ENCODE data around the gene TMEM131.

TMEM131 gene

DNA sequence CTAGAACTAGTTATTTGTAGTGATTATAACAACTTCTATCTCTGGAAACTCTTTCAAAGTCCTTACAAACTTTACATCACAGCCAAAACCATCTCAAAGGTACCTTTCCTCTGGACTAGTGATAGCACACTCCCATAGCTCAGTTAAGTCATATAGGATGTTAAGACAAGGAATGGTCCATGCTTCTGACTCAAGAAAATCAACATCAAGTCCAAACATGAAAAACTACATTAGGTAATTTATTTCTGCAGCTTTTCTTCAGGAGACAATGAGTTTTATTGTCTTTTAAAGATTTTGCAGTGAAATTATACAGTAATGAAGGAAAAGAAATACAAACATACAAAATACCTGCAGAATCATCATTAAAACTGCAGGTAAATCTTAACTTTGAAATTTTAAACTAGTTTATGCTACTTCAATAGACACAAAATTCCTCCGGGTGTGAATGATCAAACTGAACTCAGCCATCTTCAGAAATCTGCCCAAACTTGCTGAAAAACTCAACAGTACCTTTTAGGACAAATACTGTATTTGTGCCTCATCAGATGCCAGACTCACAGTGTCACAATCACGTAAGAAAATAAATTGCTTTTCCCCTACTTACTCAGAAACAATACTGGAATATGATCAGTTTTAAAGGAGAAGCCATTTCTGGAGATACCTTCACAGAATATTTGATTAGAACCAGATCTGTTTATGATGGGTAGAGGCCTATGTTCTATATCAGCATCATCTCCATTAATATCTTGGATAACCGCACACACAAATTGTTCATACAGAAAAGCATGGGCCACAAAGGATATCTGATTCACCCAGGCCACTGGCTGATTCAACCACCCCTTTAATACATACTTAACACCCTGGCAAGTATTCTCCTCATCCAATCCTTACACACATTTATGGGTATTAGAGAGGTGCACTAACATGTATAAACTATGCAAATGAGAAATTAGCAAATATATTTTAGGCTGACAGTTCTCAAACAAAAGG, 2.6 kb downstream of the TMEM131 start:
- no peak for DNase-seq (ENCODE audit: low read depth)

DNA sequence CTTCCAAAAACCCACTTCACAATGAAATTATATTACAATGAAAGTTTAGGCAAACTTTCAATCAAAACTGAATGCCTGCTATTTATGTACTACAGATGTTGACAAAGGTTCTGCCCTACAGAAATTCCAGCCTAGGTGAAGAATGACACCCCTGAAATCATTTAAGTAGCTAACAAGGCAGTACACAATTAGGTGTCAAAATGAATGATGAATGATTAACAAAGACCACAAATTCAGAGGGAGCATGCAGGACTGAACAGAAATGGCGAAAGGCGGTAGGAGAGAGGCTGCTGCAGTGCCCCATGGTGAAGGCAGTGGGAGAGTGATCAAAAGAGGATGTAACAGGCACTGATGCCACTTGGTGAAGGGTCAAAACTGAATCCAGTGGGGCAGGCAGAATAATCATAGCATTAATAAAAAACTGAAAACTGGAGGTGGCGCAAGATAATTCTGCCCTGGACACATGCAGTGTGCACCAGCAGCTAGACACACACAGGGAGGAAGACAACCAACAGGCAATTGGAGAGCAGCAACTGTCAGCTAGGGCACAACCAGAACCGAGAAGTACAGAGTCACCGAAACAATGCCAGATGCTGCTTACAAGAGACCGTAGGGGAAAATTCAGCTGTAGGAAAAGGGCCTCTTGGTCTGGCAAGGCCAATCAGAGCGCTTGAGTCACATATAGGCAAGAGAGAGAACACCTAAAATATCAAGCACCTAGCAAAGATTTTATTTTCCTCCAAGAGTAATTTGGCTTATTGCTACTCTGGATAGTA, 4.5 kb downstream of the TMEM131 start:
- DNase-seq (ENCODE audit: low read depth): no peak

DNA sequence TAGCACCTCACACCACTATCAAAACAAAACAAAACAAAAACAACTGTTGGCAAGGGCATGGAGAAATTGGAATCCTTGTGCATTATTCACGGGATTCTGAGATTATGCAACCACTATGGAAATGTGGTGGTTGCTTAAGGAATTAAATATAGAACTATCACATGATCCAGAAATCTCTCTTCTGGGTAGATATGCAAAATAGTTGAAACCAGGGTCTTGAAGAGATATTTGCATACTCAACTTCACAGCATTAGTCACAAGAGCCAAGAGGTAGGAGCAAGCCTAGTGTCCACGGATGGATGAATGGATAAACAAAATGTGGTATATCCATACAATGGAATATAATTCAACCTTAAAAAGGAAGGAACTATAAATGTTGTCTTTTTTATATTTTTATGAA, 7.0 kb downstream of the TMEM131 start:
- no peak for DNase-seq (ENCODE audit: low read depth)

DNA sequence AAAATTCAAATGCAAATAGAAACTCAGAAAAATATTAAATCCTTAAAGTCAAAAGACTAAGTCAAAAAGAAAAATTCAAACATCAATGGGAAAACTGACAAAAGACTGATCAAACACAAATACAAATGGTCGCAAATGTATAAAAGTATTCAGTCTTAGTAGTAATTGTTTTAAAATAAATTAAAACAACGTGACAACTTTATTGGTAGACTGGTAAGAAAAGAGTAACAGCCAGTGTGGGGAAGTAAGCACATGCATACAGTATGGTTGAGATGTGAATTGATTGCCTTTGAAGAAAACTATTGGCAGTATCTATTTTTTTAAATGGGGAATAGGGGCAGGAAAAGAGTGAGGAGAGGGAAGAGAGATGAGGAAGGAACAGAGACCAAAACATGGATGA, 9.8 kb downstream of the TMEM131 start:
- no peak for DNase-seq (ENCODE audit: low read depth)

DNA sequence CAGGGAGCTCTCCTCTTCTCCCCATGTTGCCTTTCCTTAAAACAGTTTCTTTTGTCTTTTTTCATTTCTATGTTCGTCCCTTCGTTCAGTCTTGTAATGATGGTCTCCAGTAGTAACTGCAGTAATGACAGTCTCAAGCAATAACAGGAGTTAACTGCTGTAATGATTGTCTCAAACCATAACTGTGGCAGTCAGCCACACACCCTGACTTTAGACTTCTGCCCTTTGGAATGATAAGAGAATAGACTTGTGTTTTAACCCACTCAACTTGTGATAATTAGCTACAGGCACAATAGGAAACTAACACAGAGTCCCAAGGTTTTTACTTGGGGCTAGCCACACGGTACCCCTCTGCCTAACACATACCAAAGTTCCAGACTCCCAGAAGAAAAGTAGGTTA, 12.1 kb downstream of the TMEM131 start:
- DNase-seq (ENCODE audit: low read depth): no peak

DNA sequence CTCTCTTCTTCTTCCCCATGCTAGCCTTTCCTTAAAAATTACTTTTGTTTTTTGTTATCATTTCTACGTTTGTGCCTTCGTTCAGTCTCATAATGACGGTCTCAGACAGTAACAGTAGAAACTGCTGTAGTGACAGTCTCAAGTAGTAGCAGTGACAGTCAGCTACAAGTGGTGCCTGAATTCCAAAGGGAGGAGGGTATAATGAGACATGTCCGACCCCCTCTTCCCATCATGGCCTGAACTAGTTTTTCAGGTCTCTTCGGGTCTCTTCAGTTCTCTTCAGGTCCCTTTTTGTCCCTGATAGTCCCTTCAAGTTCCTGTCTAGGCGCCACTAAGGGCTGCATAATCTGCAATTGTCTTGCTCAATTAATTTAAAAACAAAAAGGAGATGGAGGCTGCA, 12.6 kb downstream of the TMEM131 start:
- DNase-seq (ENCODE audit: low read depth): no peak

DNA sequence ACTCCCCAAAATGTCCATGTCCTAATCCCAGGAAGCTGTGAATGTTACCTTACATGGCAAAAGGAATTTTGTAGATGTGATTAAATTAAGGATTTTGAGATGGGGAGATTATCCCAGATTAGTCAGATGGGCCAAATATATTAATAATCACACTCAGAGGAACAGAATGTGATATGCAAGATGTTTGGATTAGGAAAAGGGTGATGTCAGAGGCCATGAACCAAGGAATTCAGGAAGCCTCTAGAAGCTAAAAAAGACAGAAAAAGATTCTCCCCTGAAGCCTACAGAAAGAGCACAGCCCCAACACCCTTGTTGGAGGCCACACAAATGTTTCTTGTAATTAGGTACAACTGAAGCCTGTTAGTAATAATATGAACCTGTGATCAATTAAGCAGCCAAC, 13.1 kb downstream of the TMEM131 start:
- no peak for DNase-seq (ENCODE audit: low read depth)

DNA sequence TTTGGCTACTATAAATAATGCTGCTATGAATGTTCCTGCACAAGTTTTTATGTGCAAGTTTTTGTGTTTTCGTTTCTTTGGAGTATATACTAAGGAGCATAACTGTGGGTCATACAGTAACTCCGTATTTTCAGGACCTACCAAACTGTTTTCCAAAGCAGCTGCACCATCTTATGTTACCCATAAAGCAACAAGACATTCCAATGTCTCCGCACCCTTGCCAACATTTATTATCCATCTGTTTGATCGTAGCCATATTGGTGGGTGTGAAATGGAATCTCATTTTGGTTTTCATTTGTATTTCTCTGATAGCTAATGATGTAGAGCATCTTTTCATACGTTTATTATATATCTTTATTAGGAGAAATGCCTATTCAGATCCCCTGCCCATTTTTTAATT, 13.8 kb downstream of the TMEM131 start:
- no peak for DNase-seq (ENCODE audit: low read depth)

DNA sequence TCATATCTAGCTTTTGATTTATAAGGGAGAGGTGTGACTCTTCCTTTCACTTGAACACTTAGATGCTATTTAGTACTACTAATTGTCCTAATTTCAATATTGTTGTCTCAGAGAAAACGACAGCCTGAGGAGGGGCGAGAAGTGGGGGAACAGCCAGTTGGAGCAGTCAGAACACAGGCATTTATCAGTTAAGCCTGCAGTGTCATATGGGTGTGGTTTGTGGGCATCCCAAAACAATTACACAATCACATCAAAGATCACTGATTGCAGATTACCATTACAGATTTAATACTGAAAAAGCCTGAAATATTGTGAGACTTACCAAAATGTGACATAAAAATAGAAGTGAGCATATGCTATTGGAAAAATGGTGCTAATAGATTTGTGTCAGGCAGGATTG, 15.8 kb downstream of the TMEM131 start:
- DNase-seq (ENCODE audit: low read depth): no peak

DNA sequence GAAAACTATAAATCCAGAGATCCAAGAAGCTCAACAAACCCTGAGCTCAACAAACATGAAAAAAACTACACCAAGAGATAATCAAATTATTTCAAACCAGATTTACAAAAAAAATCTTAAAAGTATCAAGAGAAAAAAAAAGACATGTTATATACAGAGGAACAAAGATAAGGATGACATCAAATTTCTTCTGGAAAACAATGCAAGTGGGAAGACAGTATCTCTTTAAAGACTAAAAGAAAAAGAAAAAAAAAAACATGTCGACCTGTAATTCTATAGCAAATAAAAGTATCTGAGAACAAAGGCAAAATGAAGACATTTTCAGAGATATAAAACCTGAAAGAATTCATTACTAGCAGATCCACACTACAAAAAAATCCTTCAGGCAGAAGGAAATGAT, 21.3 kb downstream of the TMEM131 start:
- DNase-seq (ENCODE audit: low read depth): no peak

DNA sequence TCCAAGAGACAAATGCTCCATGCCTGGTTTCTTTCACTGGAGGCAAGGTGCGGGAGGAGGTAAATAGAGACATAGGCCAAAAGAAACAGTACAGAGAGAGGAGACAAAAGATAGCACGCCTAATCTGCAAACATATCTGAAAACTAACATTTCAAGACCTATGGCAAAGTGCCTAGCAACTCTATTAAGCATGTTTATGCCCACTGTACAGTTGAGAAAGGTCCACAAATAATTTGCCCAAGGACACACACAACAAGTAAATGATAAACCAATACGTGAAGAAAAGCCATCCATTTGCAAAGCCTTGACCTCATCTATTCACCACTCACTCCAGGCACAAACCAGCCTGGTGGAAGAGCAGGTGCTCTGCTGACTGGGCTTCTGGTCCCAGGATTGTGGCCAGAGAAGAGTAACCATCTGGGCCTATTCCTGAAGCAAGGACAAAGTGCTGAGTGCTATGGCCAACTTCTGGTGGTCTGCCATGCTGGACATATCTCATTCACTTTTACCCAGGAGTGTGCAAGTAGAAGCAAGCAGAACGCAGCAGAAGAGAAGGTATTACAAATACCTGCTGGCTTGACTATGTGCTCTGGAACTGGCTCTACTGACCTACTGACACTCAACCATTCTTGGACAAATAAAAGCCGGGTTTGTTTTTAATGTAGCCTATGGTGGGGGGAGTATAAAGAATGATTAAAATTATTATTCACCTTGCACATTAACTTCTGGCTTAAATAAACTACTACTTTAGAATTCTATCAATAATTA, 25.3 kb downstream of the TMEM131 start:
- no peak for DNase-seq (ENCODE audit: low read depth)

DNA sequence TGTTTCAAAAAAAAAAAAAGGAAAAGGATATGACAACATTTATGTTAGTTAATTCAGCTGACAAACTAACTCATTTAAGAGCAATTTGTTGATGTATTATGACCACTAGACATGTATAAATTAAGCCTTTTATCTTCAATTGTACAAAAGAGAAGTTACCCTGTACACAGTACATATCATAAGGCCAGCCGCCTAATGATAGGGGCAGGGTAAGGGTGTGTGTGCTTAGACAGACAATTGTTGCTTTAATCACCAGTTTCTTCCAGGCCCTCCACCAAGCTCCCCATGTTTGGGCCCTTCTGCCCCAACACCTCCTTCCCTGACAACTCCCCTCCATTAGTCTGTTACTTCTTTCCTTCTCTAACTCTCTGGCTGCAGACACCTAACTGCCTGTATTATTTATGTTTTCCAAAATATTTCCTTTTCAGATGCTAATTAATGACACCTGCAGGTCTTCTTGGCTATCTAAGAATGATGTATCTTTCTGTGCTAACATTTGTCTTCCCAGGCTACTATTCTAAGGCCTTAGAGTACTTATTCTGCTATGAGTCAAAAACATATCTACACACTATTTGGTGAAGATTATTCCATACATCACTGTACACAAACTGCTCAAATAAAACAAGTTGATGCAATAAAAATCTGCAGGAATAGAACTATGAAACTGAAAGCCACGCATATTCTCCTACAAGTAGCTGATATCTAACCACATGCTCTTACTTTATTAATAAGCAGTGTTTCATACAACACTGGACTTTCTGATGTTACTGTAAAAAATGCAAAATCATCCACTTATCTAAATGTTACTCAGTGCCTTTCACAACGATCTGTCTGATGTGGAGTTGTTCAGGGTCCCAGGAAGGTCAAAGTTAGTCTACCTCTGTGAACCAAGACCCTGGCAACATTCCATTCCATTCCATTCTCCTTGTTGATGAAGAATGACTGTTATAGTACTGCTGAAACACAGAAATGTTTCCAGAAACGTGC, 26.4 kb downstream of the TMEM131 start:
- no peak for DNase-seq (ENCODE audit: low read depth)

DNA sequence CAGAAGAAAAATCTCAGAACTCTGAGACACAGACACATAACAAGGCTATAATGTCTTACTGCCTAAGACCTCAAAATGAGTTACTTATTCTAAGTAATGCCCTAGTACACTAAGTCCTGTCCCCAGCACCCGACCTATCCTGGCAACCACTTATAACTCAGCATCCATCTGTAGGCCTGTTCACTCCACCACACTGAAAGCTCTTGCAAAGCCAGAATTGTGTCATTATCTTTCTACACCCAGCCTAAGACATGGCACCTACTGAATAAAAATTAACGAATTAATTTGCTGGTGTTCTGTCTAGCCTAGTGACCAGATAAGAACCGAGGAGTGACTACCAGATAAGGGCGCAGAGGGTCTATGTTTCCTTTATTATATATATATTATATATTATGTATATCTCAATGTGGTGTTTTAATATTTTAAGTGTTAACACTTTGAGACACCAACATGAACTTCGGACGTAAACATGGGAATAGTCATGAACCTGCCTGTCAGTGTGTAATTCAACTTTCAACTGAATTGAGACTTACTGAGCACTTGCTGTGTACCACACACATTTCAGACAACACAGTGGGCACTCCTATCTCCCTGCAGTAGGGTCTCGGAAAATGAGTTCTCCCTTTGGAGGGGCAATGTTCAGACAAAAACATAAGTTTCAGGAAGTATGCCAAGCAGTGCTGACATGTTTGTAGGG, 27.7 kb downstream of the TMEM131 start:
- no peak for DNase-seq (ENCODE audit: low read depth)

DNA sequence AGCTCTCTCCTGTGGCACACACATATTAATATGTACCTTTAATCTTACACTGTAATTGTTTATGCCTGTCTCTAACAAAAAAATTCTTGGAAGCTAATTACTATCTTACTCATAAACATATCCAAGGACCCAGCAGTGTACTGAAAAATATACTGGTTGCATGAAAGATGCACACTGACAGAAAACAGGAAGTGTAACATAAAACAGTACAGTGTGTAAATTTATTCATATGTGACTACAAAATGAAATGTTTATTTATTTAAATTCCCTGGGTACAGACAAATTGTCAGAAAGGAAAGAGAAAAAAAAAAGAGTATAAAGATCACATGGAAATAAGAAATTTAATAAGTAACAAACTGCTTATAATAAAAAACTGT, 28.5 kb downstream of the TMEM131 start:
- no peak for DNase-seq (ENCODE audit: low read depth)

DNA sequence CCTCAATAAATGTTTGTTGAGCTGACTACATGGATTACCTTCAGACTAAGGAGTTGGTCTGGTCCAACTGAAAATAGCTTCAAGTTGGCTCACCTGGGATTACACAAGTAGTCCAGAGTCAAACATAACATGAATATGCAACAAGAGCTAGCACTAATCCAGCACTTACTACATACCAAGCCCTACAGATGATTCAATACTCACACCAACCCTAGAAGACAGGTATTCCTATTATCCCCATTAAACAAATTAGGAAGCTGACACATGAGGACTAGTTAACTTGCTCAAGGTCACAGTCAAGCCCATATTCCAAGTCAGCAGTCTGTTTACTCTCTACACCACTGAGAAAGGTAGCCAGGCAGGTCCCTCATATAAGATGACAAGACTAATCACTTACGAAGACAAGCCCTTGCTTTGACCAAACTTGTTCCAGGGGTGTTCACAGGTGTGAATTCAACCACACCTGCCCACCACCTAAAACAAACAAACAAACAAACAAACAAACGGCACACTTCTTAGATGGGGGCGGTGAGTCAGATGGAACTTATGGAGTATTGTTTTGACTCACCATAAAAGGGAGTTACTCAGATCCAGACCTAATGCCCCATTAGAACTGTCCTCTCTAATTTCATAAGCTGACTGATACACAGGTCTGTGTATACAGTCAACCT, 29.1 kb downstream of the TMEM131 start:
- no peak for DNase-seq (ENCODE audit: low read depth)

DNA sequence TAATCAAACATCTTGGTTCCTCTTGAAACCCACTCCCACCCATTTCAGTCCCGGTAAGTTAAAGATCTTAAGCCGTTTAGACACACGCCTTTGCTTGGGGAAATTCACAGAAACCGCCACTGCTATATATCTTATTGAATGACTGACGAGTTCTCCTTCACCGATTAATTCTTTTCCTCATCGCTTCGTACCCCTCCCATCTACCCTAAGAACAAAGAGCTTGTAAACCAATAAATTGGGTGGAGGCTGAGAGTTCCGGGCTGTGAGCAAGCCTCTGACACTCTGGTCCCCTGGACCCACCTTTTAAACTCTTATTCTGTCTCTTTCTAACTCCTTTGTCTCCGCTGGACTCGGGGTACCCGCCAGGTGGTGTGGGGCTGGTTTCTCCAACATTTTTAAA, 30.6 kb downstream of the TMEM131 start:
- no peak for DNase-seq (ENCODE audit: low read depth)

DNA sequence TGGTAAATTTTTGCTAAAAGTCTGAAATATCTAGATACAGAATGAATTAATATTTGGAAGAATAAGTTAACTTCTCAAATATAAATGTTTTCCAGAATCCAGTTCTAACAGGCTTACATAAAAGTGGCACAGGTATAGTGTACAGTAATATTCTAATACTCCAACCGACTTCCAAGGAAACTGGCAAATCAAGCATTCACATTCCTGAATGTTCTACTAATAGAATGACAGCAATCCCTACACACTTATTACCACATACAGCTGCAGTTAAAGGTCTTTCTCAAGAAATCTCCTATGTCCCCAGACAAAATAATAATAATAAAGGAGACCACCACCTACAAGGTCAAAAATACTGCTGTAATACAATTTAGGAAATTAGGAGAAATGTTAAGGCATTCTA, 31.9 kb downstream of the TMEM131 start:
- no peak for DNase-seq (ENCODE audit: low read depth)

DNA sequence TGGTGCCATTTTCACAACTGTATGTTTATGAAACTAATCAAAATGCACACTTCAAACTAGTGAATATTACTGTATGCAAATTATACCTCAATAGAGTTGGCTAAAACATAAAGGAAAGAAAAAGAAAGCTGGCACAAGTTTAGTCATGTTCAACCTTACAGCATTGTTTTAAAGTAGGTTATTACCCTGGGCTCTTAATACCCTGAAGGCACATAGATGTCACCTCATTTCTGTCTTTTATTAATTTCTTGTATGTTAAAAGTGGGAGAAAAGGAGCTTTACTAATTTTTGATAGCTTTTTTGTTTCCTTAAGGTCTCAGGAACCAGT, 32.7 kb downstream of the TMEM131 start:
- no peak for DNase-seq (ENCODE audit: low read depth)

DNA sequence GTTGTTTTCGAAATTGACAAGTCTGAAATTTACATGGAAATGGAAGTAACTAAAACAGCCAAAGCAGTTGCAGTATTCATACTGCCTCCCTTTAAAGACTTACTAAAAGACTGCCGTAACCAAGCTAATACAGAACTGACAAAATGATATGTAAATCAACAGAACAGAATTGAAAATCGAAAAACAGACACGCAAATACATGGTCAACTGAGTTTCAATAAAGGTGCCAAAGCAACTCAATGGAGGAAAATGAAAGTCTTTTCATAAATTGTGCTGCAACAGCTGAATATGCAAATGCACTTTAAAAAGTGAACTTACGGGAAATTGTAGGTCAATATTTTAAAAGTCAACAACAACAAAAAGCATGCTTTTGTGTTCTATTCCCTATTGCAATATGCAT, 34.2 kb downstream of the TMEM131 start:
- DNase-seq (ENCODE audit: low read depth): no peak

DNA sequence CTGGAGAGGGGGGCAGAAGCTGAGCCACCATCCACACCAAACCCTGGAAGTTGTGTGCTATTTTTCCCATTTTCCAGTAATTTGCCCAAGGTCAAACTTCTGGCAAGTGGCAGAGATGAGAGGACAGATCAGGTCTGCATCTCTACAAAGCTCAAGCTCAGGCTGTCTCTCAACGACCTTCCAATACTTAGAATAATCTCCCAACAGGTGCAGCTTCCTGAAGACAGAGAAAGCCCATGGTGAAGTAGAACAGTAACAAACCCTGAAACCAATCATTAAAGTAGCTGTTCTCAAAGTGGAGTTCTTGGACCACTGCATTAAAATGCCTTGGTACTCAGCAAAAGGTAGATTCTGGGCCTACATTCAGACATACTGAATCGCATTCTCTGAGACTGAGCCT, 37.6 kb downstream of the TMEM131 start:
- no peak for DNase-seq (ENCODE audit: low read depth)
